ENCODE results near the gene TEX14. TPM values are rescaled to one million over a fixed set of nuclear protein-coding genes. Genes with fewer than 3 reads are reported as not detected.
A peak's percentile ranks its signal among the peaks of the same experiment; 100 is the strongest.
"Not testable (repeated sequence)": the region's sequence is repeated elsewhere in the genome, so short reads cannot be mapped to it uniquely, and the experiment has no call there.

Gene TEX14
- total RNA-seq, 1 donor from 2014 or later, result 0.05 TPM

DNA sequence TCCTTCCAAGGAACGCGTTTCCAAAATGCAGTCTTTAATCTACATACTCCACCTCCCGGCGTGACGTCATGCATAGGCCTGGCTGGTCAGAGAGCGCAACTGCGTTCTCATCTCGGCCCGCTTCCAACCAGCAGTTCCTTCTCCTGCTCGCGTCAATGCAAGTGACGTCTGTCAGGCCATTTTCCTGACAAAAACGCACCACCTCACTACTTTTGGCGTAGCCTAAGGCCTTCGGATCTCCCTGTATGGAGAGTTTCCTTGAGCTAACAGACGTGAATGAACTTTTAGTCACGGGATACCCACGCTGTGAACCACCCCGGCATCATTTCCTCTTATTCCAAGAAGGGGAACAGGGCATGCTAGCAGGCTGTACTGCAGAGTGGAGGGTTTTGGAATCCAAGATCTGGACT, 25.0 kb downstream of the TEX14 start:
- Mint-ChIP-seq H3K36me3 (ENCODE audit: low read depth) (no peaks in the 10 kb centered on the region), H3K4me1 (ENCODE audit: low read depth) (no peaks in the 10 kb centered on the region), H3K4me3 (ENCODE audit: unreplicated experiment) (no peak overlapping the region), H3K27ac (ENCODE audit: unreplicated experiment) (no peak overlapping the region), H3K9me3 (ENCODE audit: low read depth) (no peaks in the 10 kb centered on the region), H3K27me3 (ENCODE audit: low read depth) (peaks cover 2% of the 10 kb centered on the region)
- peak; percentile 53 for DNase-seq (ENCODE audit: low spot score)
- TF ChIP-seq CTCF (IDR thresholded peaks at IDR 0.05), result no peak

DNA sequence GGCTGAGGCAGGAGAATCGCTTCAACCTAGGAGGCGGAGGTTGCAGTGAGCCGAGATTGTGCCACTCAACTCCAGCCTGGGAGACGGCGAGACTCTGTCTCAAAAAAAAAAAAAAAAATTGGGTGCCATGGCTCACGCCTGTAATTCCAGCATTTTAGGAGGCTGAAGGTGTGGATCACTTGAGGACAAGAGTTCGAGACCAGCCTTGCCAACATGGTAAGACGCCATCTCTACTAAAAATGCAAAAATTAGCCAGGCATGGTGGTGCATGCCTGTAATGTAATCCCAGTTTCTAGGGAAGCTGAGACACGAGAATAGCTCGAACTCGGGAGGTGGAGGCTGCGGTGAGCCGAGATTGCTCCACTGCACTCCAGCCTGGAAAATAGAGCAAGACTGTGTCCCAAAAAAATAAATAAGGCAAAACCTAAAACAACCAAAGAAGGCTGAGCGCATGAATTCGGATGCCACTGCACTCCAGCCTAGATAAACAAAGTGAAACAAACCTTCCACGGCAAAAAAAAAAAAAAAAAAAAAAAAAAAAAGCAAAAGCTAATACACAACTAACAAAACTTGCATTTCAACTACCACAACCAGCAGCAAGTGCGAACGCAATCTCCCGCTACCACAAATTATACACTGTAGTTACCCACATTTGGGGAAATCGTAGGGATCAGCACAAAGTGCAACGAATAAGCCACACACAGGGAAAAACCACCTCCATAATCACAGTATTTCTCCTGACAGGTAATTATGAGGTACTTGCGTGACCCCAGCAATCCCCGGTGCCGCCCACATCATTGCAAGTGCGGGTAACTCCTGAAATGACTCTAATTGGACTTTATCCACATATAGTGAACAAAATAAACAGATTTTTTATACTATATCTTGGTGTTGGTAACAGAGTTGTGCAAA, 25.6 kb downstream of the TEX14 start:
- H3K27me3 Mint-ChIP-seq (ENCODE audit: low read depth), result peaks cover 2% of the 10 kb centered on the region
- DNase-seq (ENCODE audit: low spot score), result no peak
- H3K4me3 Mint-ChIP-seq (ENCODE audit: unreplicated experiment), result no peak overlapping the region
- no peak for TF ChIP-seq CTCF (IDR thresholded peaks at IDR 0.05)
- no peaks in the 10 kb centered on the region for H3K4me1 Mint-ChIP-seq (ENCODE audit: low read depth)
- no peaks in the 10 kb centered on the region for H3K36me3 Mint-ChIP-seq (ENCODE audit: low read depth)
- H3K9me3 Mint-ChIP-seq (ENCODE audit: low read depth), result no peaks in the 10 kb centered on the region
- H3K27ac Mint-ChIP-seq (ENCODE audit: unreplicated experiment), result no peak overlapping the region

DNA sequence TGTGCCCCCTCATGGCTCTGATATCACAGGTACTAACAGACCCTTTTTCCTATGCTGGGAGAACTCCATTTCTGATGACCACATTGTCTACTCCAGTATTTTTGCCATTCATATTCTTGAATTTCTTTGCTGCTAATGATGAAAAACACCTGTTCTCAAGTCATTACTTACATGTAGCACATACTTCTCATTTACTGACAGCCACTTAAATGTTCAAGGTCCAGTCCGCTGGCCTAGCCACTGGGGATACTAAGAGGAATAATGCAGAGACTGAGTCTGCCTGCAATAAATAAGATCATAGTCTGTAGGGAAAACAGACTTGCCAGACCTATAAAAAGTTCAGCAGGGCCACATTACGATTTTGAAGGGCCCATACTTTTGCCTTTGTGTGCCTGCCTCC, 27.5 kb downstream of the TEX14 start:
- no peak overlapping the region for H3K4me3 Mint-ChIP-seq (ENCODE audit: unreplicated experiment)
- H3K4me1 Mint-ChIP-seq (ENCODE audit: low read depth), result peaks cover 2% of the 10 kb centered on the region

DNA sequence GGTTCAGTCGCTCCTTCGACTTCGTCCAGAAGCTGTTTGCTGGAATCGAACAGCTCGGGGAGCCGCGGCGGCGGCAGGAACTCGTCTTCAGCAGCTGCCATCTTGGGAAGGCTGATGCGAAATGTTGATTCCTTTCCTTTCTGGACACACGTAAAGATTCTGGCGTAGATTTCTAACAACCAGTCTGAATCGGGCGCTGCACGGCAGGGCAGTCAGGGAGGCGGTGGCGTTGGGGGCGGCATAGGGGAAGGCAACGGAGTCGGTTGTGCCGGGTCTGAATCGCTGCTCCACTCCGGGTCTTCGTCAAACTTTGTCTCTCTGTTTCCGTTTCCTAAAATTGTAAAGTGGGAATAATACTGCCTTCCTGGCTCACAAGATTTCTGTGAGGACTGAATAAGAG, 30.3 kb downstream of the TEX14 start:
- Mint-ChIP-seq H3K27me3 (ENCODE audit: low read depth) (no peaks in the 10 kb centered on the region), H3K9me3 (ENCODE audit: low read depth) (no peaks in the 10 kb centered on the region), H3K36me3 (ENCODE audit: low read depth) (no peaks in the 10 kb centered on the region), H3K4me1 (ENCODE audit: low read depth) (peaks cover 15% of the 10 kb centered on the region), H3K27ac (ENCODE audit: unreplicated experiment) (no peak overlapping the region), H3K4me3 (ENCODE audit: unreplicated experiment) (no peak overlapping the region)
- no peak for TF ChIP-seq CTCF (IDR thresholded peaks at IDR 0.05)
- no peak for DNase-seq (ENCODE audit: low spot score)

More for the DNA sequence above, 27.5 kb downstream of the TEX14 start:
- Mint-ChIP-seq H3K27me3 (ENCODE audit: low read depth) (peaks cover 2% of the 10 kb centered on the region), H3K27ac (ENCODE audit: unreplicated experiment) (no peak overlapping the region), H3K36me3 (ENCODE audit: low read depth) (no peaks in the 10 kb centered on the region), H3K9me3 (ENCODE audit: low read depth) (no peaks in the 10 kb centered on the region)
- no peak for DNase-seq (ENCODE audit: low spot score)
- TF ChIP-seq CTCF (IDR thresholded peaks at IDR 0.05), result no peak

DNA sequence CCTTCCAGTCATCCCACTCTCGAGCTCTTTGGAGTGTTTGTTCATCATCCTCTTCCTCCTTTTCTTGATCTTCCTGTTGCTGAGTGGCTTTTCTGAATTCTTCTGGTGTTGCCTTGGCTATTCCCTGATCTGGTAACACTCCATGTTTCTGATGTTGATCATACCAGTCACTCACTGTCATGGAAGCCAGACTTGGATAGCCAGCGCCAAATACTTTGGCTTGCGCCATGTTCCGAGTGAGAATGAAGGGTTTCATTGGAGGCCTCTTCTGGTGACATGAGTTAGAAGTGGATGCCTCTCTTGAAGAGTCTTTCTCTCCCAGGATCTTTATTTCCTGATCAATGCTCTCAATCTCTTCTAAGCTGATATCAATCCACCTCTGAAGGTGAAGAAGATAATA, 31.2 kb downstream of the TEX14 start:
- no peak for DNase-seq (ENCODE audit: low spot score)
- no peak overlapping the region for H3K27ac Mint-ChIP-seq (ENCODE audit: unreplicated experiment)
- H3K27me3 Mint-ChIP-seq (ENCODE audit: low read depth), result no peaks in the 10 kb centered on the region
- TF ChIP-seq CTCF (IDR thresholded peaks at IDR 0.05), result no peak
- peaks cover 15% of the 10 kb centered on the region for H3K4me1 Mint-ChIP-seq (ENCODE audit: low read depth)
- no peak overlapping the region for H3K4me3 Mint-ChIP-seq (ENCODE audit: unreplicated experiment)
- no peaks in the 10 kb centered on the region for H3K9me3 Mint-ChIP-seq (ENCODE audit: low read depth)
- no peaks in the 10 kb centered on the region for H3K36me3 Mint-ChIP-seq (ENCODE audit: low read depth)

GRCh38 chr17:58659714-58660084, 32.1 kb downstream of the TEX14 start:
- Mint-ChIP-seq H3K27ac (ENCODE audit: unreplicated experiment) (peak overlapping the region; percentile 98), H3K4me3 (ENCODE audit: unreplicated experiment) (peak overlapping the region; percentile 64), H3K4me1 (ENCODE audit: low read depth) (peaks cover 15% of the 10 kb centered on the region)
- not testable (repeated sequence) for H3K36me3 Mint-ChIP-seq (ENCODE audit: low read depth); H3K27me3 Mint-ChIP-seq (ENCODE audit: low read depth); H3K9me3 Mint-ChIP-seq (ENCODE audit: low read depth); DNase-seq (ENCODE audit: low spot score)
